GM19351 (cell line): ENCODE data around the gene INO80D.
"Not testable (repeated sequence)": the region's sequence is repeated elsewhere in the genome, so short reads cannot be mapped to it uniquely, and the experiment has no call there.

Source experiments
- ATAC-seq: cut with Tn5 transposase; IDR thresholded peaks from one replicate; pipeline ENCODE4 v1.9.1; 2021; ENCODE audit warnings: mild to moderate bottlenecking, moderate library complexity; ENCODE audit not compliant: unreplicated experiment

INO80D gene

GRCh38 chr2:206031162-206031784 lies 54.7 kb downstream of the INO80D start:
- ATAC-seq: peak; percentile 74

DNA sequence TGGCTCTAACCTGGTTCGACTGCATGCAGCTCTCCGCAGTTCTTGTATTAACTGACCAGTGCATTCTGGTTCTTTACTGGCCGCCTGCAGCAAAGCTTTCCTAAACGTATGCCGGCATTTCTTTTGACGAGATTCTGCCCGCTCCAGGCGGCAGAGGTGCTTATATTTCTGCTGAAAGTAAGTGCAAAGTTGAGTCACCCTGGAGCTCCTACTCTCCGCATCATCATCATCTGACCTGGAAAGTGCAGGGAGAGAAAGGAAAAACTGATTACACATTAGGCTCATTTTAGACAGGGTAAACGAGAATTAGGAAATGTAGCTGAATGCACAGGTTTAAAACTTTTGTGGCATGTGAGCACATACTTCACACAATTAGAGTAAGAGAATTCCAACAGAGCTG lies 57.9 kb downstream of the INO80D start:
- no peak for ATAC-seq

DNA sequence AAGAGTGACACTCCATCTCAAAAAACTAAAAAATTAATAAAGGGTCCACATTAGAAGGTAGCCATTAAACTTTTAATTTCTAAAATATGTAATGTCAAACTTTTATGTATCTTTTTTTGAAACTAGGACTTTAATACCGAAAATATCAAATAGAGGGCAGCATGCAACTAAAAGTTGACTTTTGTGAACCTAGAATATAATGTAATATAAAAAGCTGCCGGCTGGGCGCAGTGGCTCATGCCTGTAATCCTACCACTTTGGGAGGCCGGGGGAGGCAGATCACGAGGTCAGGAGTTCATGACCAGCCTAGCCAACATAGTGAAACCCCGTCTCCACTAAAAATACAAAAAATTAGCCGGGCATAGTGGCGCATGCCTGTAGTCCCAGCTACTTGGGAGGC lies 62.8 kb downstream of the INO80D start:
- ATAC-seq: no peak

DNA sequence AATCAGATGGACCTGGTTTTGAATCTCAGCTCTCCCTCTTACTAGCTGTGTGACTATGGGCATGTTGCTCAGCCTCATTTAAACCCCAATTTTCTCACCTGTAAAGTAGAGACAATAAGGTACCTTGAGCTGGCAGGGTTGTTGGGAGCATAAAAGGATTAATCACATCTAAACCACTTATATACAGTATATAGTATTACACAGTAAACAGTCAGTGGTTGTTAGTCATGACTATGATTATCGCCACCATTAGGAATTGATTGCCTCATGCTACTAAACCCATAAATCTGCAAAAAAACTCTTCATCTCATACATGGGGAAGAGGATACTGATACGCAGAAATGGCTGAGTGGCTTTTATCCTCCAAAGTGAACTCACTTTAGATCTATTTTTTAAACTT lies 65.8 kb downstream of the INO80D start:
- no peak for ATAC-seq

GRCh38 chr2:206015746-206016145 lies 70.2 kb downstream of the INO80D start:
- ATAC-seq: not testable (repeated sequence)

DNA sequence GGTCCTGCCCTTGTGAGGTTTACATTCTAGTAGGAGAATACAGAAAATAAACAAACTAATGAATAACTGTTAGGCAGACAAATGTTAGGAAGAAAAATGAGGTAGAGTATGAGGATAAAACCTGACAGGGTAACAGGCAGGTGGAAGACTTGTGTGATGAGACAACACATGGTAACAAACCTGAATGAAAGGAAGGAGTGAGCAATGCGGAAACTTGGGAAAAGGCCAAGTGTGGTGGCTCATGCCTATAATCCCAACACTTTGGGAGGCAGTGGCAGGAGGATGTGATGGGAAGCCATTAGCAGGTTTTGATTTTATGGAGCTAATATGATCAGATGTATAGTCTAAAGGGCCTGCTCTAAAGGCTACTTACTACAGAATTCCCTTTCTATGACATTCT lies 74.2 kb downstream of the INO80D start:
- ATAC-seq: no peak

DNA sequence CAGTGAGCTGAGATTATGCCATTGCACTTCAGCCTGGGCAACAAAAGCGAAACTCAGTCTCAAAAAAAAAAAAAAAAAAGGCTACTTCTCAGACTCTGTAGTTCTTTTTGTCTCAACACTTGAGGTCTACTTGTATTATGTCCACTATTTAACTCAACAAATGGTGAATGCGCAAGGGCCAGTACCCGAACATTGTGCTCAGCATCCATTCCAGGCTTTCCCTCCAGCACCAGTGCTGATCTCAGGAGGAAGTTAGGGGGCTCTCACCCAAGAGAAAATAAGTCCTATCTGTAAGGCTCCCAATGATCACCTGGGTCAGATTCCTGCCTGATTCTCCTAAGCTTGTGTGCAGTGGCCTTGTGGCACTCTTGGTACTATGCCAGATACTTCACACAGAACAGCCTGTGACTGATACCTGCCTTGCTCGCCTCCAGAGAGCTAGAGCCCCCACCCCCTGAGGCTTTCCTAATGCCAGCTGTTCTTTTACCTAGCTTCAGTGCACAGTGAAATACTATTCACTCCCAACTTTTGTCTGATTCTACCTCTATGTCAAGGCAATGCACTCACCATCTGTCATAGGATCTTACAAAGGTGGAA lies 74.9 kb downstream of the INO80D start:
- no peak for ATAC-seq

DNA sequence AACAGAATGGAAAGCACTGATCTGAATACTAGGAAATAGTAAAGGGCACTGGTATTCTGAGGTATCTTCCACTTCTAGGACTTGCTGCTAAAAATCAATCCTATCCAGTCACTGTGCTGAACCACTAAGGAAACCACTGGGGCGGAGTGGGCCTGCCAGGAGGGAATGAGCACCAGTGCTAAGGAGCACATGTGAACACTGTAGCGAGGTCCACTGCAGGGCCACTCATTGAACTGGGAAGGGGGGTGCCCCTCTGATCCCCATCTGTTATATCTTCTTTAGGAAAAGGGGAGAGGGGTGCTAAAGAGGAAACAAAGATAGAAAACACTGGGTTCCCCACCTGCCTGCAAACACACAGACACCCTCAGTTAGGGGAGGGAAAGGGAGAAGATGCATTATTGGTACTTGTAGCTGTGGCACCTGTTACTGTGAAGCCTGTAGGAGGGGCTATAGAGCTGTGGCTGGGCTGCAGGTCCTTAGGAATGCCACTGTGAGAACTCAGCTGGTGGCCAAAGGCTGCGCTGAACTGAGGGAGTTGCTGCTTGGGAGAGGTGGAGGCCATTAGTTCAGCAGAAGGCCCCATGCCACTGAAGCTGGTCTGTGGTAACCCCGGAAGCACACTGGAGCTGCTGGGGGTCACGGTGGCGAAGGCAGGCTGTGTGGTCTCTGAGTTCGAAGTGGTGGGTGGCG lies 81.8 kb downstream of the INO80D start:
- ATAC-seq: peak; percentile 69

- ATAC-seq: no peak
Observed at GRCh38 chr2:206002440-206002839, 83.5 kb downstream of the INO80D start.

DNA sequence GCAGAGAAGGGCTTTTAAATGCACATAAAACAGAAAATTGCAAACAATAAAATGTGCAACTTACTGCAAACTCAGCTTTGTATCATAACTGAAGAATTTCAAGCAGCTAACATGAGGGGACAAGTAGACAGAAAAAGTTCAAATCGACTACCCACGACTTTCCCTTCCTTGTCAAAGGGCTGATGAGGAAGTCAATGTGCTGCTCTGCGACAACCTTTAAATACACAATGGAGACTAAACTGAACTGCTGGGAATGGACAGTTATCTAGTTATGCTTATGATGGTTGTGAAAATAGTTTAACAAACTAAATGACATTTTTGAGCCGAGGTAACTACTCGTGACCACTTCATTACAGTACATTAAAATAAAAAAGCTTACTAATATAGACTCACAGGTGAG lies 84.1 kb downstream of the INO80D start:
- ATAC-seq: no peak

GRCh38 chr2:206000776-206001175 lies 85.2 kb downstream of the INO80D start:
- ATAC-seq: no peak

- no peak for ATAC-seq
Observed at GRCh38 chr2:205998583-205998982, 87.4 kb downstream of the INO80D start.

GRCh38 chr2:205996161-205996560 lies 89.8 kb downstream of the INO80D start:
- no peak for ATAC-seq

DNA sequence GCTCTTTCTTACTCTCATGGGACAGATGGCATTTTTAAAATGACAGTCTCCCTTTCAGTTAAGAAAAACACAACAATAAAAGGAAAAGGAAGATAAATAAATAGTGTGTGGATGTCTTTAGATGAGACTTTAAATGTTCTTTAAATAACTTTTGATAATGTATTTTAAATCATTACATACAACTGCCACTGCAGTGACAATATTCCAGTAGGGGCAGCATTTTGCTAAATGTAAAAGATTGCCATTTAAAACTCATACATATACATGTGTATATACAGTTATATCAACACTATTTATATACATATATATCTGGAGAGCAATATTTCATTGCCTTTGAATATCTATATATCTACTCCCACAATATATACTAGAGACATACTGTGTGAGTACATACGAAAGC lies 90.7 kb downstream of the INO80D start:
- no peak for ATAC-seq

GRCh38 chr2:205994344-205994743 lies 91.6 kb downstream of the INO80D start:
- ATAC-seq: no peak

DNA sequence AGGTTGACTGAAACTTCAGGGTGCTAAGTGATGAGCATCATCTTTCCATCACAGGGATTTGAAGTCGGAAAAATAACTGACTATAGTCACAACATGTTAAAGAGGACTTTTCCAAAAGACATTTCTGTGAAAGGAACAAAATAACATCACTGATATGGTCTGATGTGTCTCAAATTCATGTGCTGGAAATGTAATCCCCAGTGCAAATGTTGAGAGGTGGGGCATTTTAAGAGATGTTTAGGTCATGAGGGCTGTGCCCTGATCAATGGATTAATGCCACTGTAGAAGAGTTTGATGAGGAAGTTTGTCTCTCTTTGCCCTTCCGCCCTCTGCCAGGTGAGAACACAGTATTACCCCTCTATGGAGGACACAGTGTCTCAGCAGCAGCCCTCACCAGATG lies 95.9 kb downstream of the INO80D start:
- ATAC-seq: no peak

DNA sequence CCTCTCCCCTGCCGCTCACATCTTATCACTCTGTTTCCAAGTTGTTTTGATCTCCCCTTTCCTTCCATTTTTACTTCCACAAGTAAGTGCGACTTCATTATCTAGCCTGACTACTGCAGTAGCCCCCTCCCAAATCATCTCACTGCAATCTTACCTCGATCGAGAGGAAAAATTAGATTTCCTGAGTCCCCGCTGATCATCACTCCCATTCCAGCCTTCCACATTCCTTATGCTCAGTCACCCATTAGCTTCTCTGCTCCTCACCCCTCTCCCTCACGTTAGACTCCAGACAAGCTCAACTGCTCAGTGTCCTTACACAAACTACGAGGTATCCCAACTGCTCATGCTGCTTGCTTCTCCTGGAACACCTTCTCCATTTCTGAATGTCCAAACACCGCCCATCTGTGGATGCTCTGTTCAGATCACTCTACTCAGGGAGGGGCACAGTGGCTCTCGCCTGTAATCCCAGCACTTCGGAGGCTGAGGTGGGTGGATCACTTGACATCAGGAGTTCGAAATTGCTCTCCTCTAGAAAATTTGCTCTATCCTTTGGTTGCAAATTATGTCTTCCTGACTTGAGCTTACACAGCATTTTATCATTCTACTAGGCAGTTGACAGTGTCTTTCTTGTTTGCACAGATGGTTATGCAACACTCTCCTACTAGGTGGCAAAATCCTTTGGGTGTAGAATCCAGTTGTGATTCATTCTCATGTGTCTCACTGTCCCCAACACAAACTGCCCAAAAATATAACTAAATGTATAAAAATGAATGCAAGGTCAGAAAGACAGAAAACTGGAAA lies 96.5 kb downstream of the INO80D start:
- ATAC-seq: no peak

- not testable (repeated sequence) for ATAC-seq
Observed at GRCh38 chr2:205988681-205989080, 97.3 kb downstream of the INO80D start.

DNA sequence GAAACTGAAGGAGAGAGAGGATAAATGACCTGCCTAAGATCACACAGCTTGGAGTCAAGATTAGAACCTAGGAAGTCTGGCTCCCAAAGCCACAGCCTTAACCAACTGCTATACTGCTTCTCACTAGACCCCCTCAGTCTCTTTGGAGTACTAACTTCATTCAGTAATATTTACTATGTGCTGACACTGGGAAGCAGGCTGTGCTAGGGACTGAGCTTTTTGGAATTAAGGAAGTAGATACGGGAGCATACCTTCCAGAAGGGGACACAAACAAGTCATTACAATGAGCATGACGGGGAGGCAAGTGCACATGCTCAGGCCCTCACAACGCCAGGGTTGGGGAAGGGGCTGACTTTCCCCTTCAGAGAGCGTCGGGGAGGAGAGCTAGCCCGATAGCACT lies 97.7 kb downstream of the INO80D start:
- ATAC-seq: no peak

DNA sequence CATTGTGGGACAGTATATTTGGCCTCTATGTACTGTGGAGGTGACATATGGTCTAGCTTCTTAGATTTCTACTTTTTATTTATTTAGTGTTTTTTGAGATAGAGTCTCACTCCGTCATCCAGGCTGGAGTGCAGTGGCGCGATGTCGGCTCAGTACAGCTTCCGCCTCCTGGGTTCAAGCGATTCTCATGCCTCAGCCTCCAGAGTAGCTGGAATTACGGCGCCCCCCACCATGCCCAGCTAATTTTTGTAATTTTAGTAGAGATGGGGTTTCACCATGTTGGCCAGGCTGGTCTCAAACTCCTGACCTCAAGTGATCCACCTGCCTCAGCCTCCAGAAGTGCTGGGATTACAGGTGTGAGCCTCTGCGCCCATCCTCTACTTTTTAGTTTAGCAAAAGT lies 99.6 kb downstream of the INO80D start:
- ATAC-seq: not testable (repeated sequence)

GRCh38 chr2:205984381-205984780 lies 101.6 kb downstream of the INO80D start:
- ATAC-seq: peak; percentile 97
